WI38 (cell line): ENCODE measurements around the gene SMIM5.
"Not testable (repeated sequence)": the region's sequence is repeated elsewhere in the genome, so short reads cannot be mapped to it uniquely, and the experiment has no call there.

Experiments
- H3K4me3 ChIP-seq: 2 replicates; pipeline ENCODE4 v1.5.1; 2011; ENCODE audit warnings: low read depth, mild to moderate bottlenecking, control low read depth, low read length
- CTCF ChIP-seq: IDR thresholded peaks from 2 replicates; pipeline ENCODE4 v1.5.1; 2012; ENCODE audit warnings: low read depth, mild to moderate bottlenecking, control low read depth, low read length

The SMIM5 gene

GRCh38 chr17:75590314-75590761, 42.9 kb upstream of the SMIM5 start:
- no peak for TF ChIP-seq CTCF
- no peak overlapping the region for H3K4me3 ChIP-seq

- H3K4me3 ChIP-seq, result no peak overlapping the region
- no peak for TF ChIP-seq CTCF
These were observed 42.1 kb upstream of the SMIM5 start for GRCh38 chr17:75590849-75591721.

GRCh38 chr17:75591722-75592302, 41.4 kb upstream of the SMIM5 start:
- no peak for TF ChIP-seq CTCF

GRCh38 chr17:75592348-75593020, 40.8 kb upstream of the SMIM5 start:
- H3K4me3 ChIP-seq, result no peak overlapping the region
- TF ChIP-seq CTCF, result no peak

More at GRCh38 chr17:75591722-75592302, 41.4 kb upstream of the SMIM5 start:
- H3K4me3 ChIP-seq, result no peak overlapping the region

GRCh38 chr17:75593430-75593829, 39.8 kb upstream of the SMIM5 start:
- H3K4me3 ChIP-seq, result not testable (repeated sequence)

- TF ChIP-seq CTCF, result no peak
- H3K4me3 ChIP-seq, result no peak overlapping the region
These were observed 38.5 kb upstream of the SMIM5 start for GRCh38 chr17:75594499-75595283.

GRCh38 chr17:75595284-75595919, 37.8 kb upstream of the SMIM5 start:
- H3K4me3 ChIP-seq, result no peak overlapping the region
- no peak for TF ChIP-seq CTCF
